Measurements from ENCODE around the gene PRKCD.

DNA sequence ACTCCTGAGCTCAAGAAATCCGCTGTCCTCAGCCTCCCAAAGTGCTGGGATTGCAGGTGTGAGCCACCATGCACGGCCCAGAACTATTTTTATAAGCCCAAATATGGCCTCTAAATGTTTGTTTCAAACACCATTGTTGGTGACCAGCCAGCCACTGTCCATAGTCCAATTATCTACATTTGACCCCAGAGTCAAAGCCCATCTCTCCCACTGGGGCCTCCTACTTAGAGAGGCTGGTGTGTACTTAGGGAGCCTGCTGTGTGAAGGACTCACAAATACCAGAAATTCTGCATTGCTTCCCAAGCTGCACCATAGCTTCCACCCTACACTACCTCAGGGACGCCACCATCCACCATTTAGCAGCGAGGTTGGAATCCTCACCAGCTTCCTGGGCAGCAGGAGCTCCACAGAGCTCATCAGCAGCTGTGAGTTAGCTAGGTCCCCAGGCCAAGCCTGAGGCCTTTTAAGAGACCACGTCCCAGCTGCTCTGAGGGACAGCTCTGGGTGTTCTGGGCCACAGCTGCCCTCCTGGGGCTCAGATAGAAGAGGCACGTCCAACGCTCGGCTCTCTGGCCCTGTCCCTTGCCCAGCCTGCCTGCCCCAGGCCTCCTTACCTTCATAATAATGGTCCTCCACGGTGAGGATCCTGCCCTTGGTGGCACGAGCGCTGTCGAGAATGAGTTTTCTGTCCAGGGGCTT lies 65.3 kb downstream of the PRKCD start:
- TF ChIP-seq CTCF (conservative IDR thresholded peaks at IDR 0.05; ENCODE audit: low read depth, low read length) (no peak), CEBPB (IDR thresholded peaks at IDR 0.05; ENCODE audit: low read depth, low read length) (no peak), CHD1 (IDR thresholded peaks at IDR 0.05; ENCODE audit: low read depth, low read length) (no peak), BHLHE40 (IDR thresholded peaks at IDR 0.05; ENCODE audit: low read depth, low read length) (no peak), USF2 (IDR thresholded peaks at IDR 0.05; ENCODE audit: low read depth, low read length) (no peak), MAZ (IDR thresholded peaks at IDR 0.05; ENCODE audit: borderline replicate concordance, low read depth, low read length) (no peak), RAD21 (IDR thresholded peaks at IDR 0.05; ENCODE audit: low read length) (no peak), POLR2A (IDR thresholded peaks at IDR 0.05; ENCODE audit: low read depth, low read length) (no peak), FOS (IDR thresholded peaks at IDR 0.05; ENCODE audit: low read depth, low read length) (no peak), RCOR1 (IDR thresholded peaks at IDR 0.05; ENCODE audit: insufficient replicate concordance, low read length) (no peak), SMC3 (IDR thresholded peaks at IDR 0.05; ENCODE audit: low read depth, low read length) (no peak), RFX5 (IDR thresholded peaks at IDR 0.05; ENCODE audit: low read depth, low read length) (no peak), ELK1 (IDR thresholded peaks at IDR 0.05; ENCODE audit: borderline replicate concordance, low read depth, low read length) (no peak), MXI1 (IDR thresholded peaks at IDR 0.05; ENCODE audit: borderline replicate concordance, low read depth, low read length) (no peak)

Measured in IMR-90 (cell line).